SK-N-SH treated with all-trans-retinoic acid at 6 μM for 48 hours (cell line): ENCODE measurements around the gene NATD1.

Experiments used
- ATAC-seq: fragments of 200-7000 bp; cut with Tn5 transposase; 3 replicates; pipeline ENCODE4 v1.9.1; 2020; ENCODE audit warnings: mild to moderate bottlenecking, moderate library complexity
- ARNTL ChIP-seq: fragments of 450-650 bp; formaldehyde crosslinking; IDR thresholded peaks from 2 replicates; pipeline ENCODE4 v1.5.0; 2020; ENCODE audit warnings: low read depth, mild to moderate bottlenecking, moderate library complexity, borderline replicate concordance
- BACH2 ChIP-seq: fragments of 250-450 bp; sonication (Bioruptor Pico); IDR thresholded peaks from 2 replicates; pipeline ENCODE4 v1.9.0; 2021; ENCODE audit warnings: mild to moderate bottlenecking, borderline replicate concordance
- CSDC2 ChIP-seq: fragments of 250-450 bp; sonication (Bioruptor Pico); IDR thresholded peaks from 2 replicates; pipeline ENCODE4 v1.5.0; 2020; ENCODE audit warnings: mild to moderate bottlenecking, moderate library complexity
- ESRRG ChIP-seq: fragments of 250-450 bp; sonication (Bioruptor Pico); IDR thresholded peaks from 2 replicates; pipeline ENCODE4 v1.6.1; 2021; ENCODE audit warnings: mild to moderate bottlenecking
- GLIS3 ChIP-seq: fragments of 250-450 bp; sonication (Bioruptor Pico); IDR thresholded peaks from 2 replicates; pipeline ENCODE4 v1.5.0; 2020; ENCODE audit warnings: mild to moderate bottlenecking, moderate library complexity
- ISL1 ChIP-seq: fragments of 250-450 bp; sonication (Bioruptor Pico); IDR thresholded peaks from 2 replicates; pipeline ENCODE4 v2.1.2; 2022; ENCODE audit warnings: mild to moderate bottlenecking, moderate library complexity
- OSR1 ChIP-seq: fragments of 250-450 bp; sonication (Bioruptor Pico); IDR thresholded peaks from 2 replicates; pipeline ENCODE4 v1.8.0; 2022; ENCODE audit warnings: moderate library complexity, mild to moderate bottlenecking, inconsistent platforms
- RARB ChIP-seq: fragments of 250-450 bp; sonication (Bioruptor Pico); IDR thresholded peaks from 2 replicates; pipeline ENCODE4 v1.8.0; 2021; ENCODE audit warnings: mild to moderate bottlenecking, moderate library complexity
- SNAI2 ChIP-seq: fragments of 250-450 bp; sonication (Bioruptor Pico); IDR thresholded peaks from 2 replicates; pipeline ENCODE4 v1.5.0; 2020; ENCODE audit warnings: mild to moderate bottlenecking, moderate library complexity
- TCF4 ChIP-seq: fragments of 250-450 bp; sonication (Bioruptor Pico); IDR thresholded peaks from 2 replicates; pipeline ENCODE4 v1.8.0; 2021; ENCODE audit warnings: mild to moderate bottlenecking, moderate library complexity, borderline replicate concordance
- ZC3H10 ChIP-seq: fragments of 250-450 bp; sonication (Bioruptor Pico); IDR thresholded peaks from 2 replicates; pipeline ENCODE4 v1.5.1; 2021; ENCODE audit warnings: mild to moderate bottlenecking, moderate library complexity
- ZFP3 ChIP-seq: fragments of 250-450 bp; sonication (Bioruptor Pico); IDR thresholded peaks from 2 replicates; pipeline ENCODE4 v1.5.0; 2020; ENCODE audit warnings: mild to moderate bottlenecking, moderate library complexity
- ZFP30 ChIP-seq: fragments of 450-650 bp; formaldehyde crosslinking; IDR thresholded peaks from 2 replicates; pipeline ENCODE4 v1.5.0; 2022; ENCODE audit warnings: mild to moderate bottlenecking, moderate library complexity
- ZNF565 ChIP-seq: fragments of 450-650 bp; formaldehyde crosslinking; conservative IDR thresholded peaks from 2 replicates; pipeline ENCODE4 v1.5.0; 2020; ENCODE audit warnings: low read depth, mild to moderate bottlenecking, moderate library complexity
- ZNF8 ChIP-seq: fragments of 450-650 bp; formaldehyde crosslinking; IDR thresholded peaks from 2 replicates; pipeline ENCODE4 v1.5.0; 2020; ENCODE audit warnings: mild to moderate bottlenecking, moderate library complexity
- TF ChIP-seq, protein P1 (sequence below): fragments of 250-450 bp; sonication (Bioruptor Pico); IDR thresholded peaks from 2 replicates; pipeline ENCODE4 v1.8.0; 2021; ENCODE audit warnings: low read depth, mild to moderate bottlenecking, moderate library complexity, borderline replicate concordance
- TF ChIP-seq, protein P2 (sequence below): fragments of 250-450 bp; sonication (Bioruptor Pico); IDR thresholded peaks from 2 replicates; pipeline ENCODE4 v1.8.0; 2020; ENCODE audit warnings: mild to moderate bottlenecking, moderate library complexity, borderline replicate concordance
- TF ChIP-seq, protein P3 (sequence below): fragments of 250-450 bp; sonication (Bioruptor Pico); IDR thresholded peaks from 2 replicates; pipeline ENCODE4 v1.5.1; 2021; ENCODE audit warnings: mild to moderate bottlenecking, moderate library complexity
- TF ChIP-seq, protein P4 (sequence below): fragments of 250-450 bp; sonication (Bioruptor Pico); IDR thresholded peaks from 2 replicates; pipeline ENCODE4 v1.5.0; 2020; ENCODE audit warnings: mild to moderate bottlenecking, moderate library complexity

The NATD1 gene

DNA sequence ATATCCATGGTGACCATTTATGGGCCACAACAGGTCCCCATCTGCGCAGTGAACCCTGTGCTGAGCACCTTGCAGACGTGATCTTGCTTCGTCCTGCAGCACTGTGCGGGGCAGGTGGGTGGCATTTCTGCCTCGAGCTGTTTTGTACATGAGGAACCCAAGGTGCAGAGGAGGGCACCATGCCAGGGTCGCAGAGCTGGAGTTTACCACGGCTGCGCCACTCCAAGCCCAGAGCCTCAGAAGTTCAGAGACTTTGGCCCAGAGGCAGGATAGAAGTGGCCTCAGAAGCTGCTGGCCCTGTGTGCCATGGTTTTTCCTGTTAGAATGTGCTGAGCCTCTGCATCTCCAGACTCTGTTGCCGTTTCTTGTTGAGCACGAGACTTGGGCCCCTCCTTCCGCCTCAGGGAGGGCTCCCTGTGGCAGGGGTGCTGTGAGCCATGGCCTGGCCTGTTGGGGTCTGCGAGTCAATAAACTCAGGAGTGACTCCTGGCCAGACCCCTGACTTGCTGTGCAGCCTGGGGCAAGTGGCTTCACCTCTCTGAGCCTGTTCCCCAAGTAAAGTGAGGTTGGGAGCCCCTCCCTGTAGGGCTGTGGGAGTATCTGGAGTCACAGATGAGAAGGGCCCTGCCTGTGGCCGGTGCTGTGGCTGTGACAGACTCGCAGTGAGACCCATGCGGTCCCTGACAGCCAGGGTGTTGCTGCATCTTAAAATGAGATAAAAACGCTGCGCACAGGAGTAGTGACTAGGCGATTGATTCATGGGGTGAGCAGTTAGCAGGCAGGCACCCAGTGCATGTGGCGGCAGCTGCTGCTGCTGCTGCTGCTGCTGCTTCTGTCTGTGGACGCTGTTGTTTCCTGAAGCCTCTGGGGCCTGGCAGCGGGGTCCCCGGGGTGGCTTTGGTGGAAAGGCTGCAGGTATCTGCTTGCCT, 43.2 kb upstream of the NATD1 start:
- TF ChIP-seq ZC3H10 (CRISPR knock-in tag) (no peak), TCF4 (no peak), ESRRG (CRISPR knock-in tag) (no peak), SNAI2 (CRISPR knock-in tag) (no peak), CSDC2 (no peak), GLIS3 (CRISPR knock-in tag) (no peak)
- TF ChIP-seq, protein P1, sequence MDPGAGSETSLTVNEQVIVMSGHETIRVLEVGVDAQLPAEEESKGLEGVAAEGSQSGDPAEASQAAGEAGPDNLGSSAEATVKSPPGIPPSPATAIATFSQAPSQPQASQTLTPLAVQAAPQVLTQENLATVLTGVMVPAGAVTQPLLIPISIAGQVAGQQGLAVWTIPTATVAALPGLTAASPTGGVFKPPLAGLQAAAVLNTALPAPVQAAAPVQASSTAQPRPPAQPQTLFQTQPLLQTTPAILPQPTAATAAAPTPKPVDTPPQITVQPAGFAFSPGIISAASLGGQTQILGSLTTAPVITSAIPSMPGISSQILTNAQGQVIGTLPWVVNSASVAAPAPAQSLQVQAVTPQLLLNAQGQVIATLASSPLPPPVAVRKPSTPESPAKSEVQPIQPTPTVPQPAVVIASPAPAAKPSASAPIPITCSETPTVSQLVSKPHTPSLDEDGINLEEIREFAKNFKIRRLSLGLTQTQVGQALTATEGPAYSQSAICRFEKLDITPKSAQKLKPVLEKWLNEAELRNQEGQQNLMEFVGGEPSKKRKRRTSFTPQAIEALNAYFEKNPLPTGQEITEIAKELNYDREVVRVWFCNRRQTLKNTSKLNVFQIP (CRISPR knock-in tag): no peak
- no peak for ATAC-seq

DNA sequence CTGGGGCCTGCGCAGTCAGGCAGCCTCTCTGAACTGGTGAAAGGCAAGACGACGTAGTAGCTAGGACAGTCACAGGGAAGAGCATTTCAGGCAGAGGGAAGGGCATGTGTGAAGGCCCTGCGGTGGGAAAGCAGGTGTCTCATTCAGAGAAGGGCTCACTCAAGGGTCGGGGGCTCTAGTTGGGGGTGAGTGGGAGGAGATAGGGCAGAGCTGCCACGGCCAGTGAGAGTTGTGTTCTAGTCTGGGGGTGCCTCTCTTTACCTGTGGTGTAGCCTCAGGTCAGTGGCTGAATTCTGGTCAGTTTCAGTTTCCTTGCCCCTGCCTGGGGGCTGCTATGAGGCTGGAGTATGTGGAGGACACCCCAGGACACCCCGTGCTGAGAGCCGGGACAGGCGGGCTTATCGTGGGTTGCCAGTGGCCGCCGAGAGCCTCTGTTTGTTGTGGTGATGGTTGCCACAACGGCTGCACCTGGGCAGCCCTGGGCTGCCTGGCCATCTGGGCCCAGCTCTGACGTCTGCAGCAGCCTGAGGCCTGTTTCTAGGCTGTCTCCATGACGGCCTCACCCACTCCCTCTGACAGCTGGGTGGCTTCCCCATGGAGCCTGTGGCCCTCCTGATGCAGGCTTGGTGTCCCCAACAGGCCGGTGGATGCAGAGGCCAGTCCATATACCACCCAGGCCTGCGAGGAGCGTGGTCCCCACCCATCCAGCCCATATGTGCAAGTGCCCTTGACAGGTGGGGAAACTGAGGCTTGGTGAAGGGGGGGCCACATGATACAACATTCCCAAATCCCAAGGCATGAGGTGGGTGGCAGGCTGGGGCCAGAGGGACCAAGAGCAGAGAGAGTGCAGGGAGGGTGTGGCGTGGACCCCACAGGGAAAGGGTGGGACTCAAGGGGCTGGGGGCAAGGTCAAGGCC, 42.1 kb upstream of the NATD1 start:
- ATAC-seq: peak; percentile 14
- peak; percentile 29; the same call in 1 of the 2 replicates for TF ChIP-seq TCF4
- no peak for TF ChIP-seq CSDC2
- no peak for TF ChIP-seq ESRRG (CRISPR knock-in tag)
- TF ChIP-seq, protein P2, sequence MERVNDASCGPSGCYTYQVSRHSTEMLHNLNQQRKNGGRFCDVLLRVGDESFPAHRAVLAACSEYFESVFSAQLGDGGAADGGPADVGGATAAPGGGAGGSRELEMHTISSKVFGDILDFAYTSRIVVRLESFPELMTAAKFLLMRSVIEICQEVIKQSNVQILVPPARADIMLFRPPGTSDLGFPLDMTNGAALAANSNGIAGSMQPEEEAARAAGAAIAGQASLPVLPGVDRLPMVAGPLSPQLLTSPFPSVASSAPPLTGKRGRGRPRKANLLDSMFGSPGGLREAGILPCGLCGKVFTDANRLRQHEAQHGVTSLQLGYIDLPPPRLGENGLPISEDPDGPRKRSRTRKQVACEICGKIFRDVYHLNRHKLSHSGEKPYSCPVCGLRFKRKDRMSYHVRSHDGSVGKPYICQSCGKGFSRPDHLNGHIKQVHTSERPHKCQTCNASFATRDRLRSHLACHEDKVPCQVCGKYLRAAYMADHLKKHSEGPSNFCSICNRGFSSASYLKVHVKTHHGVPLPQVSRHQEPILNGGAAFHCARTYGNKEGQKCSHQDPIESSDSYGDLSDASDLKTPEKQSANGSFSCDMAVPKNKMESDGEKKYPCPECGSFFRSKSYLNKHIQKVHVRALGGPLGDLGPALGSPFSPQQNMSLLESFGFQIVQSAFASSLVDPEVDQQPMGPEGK (CRISPR knock-in tag): no peak

DNA sequence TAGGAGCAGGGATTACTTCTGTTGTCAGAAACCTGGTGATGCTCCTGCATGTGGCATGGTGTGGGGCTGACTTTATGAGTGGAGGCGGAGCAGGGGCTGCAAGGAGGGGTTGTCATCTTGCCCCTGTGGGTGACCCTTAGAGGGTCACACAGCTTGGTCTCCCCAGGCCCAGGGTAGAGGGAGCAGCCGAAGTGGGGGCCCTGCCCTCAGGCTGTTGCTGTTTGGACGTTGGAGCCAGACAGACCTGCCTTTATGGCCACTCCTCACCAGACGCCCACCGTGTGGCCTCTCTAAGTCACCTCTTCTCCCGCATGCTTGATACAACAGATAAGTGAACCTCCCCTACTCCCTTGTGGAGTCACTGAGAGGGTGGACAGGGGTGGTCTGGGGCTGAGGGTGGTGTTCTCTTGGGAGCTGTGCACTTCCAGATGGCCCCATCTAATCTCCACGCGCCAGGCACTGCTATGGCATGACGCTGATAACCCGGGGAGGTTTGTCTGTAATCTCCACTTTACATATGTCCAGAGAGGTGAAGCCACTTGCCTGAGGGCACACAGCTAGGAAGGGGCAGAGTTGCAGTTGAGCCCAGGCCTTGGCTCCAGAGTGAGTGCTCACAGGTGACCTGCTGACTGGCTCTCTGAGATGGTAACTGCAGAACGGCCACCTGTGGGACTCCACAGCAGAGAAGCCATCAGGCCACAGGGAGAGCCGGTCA, 41.3 kb upstream of the NATD1 start:
- no peak for ATAC-seq
- TF ChIP-seq ZNF565 (no peak), ISL1 (CRISPR knock-in tag) (no peak), ZFP3 (no peak), SNAI2 (CRISPR knock-in tag) (no peak), ZNF8 (CRISPR knock-in tag) (no peak), TCF4 (peak; percentile 65; the same call in 1 of the 2 replicates)
- TF ChIP-seq, protein P3, sequence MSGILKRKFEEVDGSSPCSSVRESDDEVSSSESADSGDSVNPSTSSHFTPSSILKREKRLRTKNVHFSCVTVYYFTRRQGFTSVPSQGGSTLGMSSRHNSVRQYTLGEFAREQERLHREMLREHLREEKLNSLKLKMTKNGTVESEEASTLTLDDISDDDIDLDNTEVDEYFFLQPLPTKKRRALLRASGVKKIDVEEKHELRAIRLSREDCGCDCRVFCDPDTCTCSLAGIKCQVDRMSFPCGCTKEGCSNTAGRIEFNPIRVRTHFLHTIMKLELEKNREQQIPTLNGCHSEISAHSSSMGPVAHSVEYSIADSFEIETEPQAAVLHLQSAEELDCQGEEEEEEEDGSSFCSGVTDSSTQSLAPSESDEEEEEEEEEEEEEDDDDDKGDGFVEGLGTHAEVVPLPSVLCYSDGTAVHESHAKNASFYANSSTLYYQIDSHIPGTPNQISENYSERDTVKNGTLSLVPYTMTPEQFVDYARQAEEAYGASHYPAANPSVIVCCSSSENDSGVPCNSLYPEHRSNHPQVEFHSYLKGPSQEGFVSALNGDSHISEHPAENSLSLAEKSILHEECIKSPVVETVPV (CRISPR knock-in tag): no peak
- TF ChIP-seq, all 23 proteins: peak for 1

DNA sequence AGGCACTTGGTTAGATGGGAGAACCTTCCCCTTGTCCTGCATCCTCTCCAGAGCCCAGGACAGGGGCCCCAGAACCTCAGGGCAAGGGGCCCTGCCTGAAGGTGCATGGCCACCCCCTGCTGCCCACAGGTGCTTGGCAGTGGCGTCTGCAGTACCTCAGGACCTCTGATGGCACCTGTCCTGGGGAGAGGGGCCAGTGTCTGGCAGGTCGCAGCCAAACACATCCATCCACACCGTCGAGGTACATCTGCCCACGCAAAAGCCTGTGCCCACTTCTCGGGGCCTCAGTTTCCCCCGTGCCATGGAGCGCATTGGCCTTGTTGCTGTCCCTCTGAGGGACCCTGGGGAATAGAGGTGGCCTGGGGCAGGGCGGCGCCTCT, 40.6 kb upstream of the NATD1 start:
- no peak for ATAC-seq
- TF ChIP-seq ZC3H10 (CRISPR knock-in tag): no peak
- TF ChIP-seq, protein P4, sequence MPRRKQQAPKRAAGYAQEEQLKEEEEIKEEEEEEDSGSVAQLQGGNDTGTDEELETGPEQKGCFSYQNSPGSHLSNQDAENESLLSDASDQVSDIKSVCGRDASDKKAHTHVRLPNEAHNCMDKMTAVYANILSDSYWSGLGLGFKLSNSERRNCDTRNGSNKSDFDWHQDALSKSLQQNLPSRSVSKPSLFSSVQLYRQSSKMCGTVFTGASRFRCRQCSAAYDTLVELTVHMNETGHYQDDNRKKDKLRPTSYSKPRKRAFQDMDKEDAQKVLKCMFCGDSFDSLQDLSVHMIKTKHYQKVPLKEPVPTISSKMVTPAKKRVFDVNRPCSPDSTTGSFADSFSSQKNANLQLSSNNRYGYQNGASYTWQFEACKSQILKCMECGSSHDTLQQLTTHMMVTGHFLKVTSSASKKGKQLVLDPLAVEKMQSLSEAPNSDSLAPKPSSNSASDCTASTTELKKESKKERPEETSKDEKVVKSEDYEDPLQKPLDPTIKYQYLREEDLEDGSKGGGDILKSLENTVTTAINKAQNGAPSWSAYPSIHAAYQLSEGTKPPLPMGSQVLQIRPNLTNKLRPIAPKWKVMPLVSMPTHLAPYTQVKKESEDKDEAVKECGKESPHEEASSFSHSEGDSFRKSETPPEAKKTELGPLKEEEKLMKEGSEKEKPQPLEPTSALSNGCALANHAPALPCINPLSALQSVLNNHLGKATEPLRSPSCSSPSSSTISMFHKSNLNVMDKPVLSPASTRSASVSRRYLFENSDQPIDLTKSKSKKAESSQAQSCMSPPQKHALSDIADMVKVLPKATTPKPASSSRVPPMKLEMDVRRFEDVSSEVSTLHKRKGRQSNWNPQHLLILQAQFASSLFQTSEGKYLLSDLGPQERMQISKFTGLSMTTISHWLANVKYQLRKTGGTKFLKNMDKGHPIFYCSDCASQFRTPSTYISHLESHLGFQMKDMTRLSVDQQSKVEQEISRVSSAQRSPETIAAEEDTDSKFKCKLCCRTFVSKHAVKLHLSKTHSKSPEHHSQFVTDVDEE (CRISPR knock-in tag): no peak
- TF ChIP-seq RARB: no peak
- no peak for TF ChIP-seq CSDC2
- TF ChIP-seq BACH2: no peak
- no peak for TF ChIP-seq GLIS3 (CRISPR knock-in tag)
- no peak for TF ChIP-seq ZNF8 (CRISPR knock-in tag)
- TF ChIP-seq ISL1 (CRISPR knock-in tag): no peak
- TF ChIP-seq SNAI2 (CRISPR knock-in tag): no peak
- TF ChIP-seq ARNTL (CRISPR knock-in tag): no peak
- TF ChIP-seq ZNF565: no peak
- no peak for TF ChIP-seq ZFP3
- no peak for TF ChIP-seq ZFP30 (CRISPR knock-in tag)
- TF ChIP-seq OSR1 (CRISPR knock-in tag): no peak
- TF ChIP-seq, protein P2 (CRISPR knock-in tag): no peak
- TF ChIP-seq, protein P3 (CRISPR knock-in tag): no peak
- TF ChIP-seq, all 23 proteins: peak for 0
